Measurements from ENCODE around the gene HOXA10.

Gene HOXA10

DNA sequence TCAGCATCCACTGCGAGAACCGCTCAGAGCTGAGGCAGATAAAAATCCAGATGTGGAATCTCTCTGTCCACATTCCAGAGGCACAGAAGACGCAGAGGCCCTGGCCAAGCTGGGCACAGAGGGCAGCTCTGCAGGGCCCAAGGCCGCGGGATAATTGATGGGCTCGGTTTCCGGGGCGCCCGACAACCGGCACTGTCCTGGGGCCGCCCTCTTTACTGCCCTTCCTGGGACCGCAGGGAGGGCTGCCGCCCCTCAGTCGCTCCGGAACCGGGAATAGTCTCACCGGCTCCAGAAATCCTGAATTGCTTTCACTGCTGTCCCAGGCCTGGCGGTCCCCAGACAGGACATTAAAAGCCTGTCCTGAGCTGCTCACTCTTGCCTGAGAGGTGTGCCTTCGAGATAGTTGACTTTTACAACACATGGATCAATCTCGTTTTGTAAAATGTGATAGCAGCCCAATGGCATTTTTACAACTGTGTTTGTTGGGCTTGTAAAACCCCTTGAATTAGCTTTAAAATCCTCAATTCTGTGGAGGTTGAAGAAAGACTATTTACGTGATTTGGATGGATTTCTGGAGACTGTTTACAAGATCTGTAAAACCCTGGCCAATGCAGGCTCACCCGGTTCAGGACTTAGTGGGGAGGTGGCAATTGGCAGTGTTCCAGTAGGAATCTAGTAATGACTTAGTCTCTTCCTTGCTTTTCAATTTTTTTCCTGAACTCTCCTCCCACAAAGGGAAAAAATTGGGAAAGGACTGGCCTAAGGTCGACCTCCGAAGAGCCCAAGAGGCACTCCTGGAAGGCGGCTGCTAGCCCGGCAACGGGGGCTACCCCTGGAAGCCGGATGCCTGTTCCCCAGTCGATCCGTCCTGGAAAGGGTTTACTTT, 25.1 kb downstream of the HOXA10 start:
- TF ChIP-seq, protein P1, sequence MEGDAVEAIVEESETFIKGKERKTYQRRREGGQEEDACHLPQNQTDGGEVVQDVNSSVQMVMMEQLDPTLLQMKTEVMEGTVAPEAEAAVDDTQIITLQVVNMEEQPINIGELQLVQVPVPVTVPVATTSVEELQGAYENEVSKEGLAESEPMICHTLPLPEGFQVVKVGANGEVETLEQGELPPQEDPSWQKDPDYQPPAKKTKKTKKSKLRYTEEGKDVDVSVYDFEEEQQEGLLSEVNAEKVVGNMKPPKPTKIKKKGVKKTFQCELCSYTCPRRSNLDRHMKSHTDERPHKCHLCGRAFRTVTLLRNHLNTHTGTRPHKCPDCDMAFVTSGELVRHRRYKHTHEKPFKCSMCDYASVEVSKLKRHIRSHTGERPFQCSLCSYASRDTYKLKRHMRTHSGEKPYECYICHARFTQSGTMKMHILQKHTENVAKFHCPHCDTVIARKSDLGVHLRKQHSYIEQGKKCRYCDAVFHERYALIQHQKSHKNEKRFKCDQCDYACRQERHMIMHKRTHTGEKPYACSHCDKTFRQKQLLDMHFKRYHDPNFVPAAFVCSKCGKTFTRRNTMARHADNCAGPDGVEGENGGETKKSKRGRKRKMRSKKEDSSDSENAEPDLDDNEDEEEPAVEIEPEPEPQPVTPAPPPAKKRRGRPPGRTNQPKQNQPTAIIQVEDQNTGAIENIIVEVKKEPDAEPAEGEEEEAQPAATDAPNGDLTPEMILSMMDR (IDR thresholded peaks at IDR 0.05; ENCODE audit: control insufficient read depth, extremely low read depth, insufficient read depth), result no peak
- H3K4me3 ChIP-seq (ENCODE audit: low read depth, low read length), result no peak overlapping the region
- no peak for DNase-seq (ENCODE audit: low read depth)

DNA sequence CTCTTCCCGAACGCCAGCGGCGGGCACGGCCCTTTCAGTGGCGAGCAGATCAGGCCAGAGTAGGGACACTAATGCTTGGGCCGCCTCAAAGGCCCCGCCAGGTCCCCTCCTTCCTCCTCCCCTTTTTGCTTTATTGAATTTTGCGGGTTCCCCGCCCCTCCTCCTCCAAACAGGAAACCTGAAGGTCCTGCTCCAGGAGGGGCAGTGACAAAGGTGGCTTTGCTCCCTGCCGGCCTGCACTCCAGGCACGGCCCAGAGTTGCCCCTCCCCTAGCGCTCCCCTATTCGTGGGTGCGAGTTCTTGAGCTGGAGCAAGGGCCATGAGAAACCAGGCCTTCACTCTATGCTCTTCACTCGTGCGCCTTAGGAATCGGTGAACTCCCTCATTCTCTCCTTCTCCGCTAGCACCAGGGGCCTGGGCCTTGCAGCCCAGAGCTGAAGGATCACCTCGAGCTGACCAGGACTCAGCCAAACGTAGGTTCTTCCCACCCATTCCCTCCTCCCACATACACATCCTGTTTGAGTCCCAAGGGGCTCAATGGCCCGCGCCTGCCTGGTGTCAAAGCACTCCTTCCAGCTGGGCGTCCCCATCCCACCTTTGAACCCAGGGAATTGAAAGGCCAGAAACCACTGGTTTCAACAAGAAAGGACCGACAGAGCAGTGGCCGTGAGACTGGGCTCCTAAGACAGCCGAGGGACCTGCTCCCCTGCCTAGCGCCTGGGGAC, 25.9 kb downstream of the HOXA10 start:
- TF ChIP-seq, protein P1 (IDR thresholded peaks at IDR 0.05; ENCODE audit: control insufficient read depth, extremely low read depth, insufficient read depth), result no peak
- no peak overlapping the region for H3K4me3 ChIP-seq (ENCODE audit: low read depth, low read length)
- no peak for DNase-seq (ENCODE audit: low read depth)

DNA sequence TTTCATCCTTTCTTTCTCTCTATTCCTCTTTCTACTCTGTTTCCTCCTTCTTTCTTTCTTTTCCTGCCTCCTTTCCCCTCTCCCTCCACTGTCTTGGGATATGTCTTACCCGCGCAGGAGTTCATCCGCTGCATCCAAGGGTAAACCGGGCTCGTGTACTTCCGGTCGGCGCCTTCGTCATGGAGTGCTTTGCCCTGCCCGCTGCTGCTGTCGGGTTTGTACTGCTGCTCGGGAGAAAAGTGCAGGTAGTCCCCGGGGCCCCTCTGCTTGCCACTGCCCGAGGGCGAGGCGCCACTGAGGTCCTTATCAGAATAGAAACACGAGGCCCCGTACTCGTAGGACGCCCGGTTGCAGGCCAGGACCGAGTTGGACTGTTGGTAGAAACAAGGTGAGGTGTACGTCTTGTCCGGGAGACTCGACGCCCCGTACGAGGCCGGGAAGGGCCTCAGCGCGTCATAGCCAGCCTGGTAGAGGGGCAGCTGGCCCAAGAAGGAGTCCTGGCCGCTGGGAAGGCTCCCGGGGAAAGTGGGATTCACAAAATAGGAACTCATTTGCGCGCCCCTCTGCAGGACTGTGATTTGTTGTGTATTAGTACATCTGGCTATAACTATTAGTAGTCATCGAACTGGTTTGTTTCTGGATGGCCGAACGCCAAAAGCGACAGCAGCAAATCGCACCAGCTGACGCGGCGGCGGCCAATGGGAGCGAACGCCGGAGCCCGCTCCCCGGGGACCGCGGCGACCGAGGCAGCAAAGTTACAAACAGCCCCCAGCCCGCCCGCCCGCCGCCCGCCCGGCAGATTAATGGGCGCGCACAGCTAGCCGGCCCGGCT, 26.7 kb downstream of the HOXA10 start, which contains the start of gene HOXA6:
Gene HOXA6, minus strand, starts transcription at position 576 of the 832 bp plus-strand sequence. Its CDS starts 25 bp downstream, at position 551.
- no peak for DNase-seq (ENCODE audit: low read depth)
- no peak within 1 kb of the TSS for H3K4me3 ChIP-seq (ENCODE audit: low read depth, low read length)
- TF ChIP-seq, protein P1 (IDR thresholded peaks at IDR 0.05; ENCODE audit: control insufficient read depth, extremely low read depth, insufficient read depth), result no peak

DNA sequence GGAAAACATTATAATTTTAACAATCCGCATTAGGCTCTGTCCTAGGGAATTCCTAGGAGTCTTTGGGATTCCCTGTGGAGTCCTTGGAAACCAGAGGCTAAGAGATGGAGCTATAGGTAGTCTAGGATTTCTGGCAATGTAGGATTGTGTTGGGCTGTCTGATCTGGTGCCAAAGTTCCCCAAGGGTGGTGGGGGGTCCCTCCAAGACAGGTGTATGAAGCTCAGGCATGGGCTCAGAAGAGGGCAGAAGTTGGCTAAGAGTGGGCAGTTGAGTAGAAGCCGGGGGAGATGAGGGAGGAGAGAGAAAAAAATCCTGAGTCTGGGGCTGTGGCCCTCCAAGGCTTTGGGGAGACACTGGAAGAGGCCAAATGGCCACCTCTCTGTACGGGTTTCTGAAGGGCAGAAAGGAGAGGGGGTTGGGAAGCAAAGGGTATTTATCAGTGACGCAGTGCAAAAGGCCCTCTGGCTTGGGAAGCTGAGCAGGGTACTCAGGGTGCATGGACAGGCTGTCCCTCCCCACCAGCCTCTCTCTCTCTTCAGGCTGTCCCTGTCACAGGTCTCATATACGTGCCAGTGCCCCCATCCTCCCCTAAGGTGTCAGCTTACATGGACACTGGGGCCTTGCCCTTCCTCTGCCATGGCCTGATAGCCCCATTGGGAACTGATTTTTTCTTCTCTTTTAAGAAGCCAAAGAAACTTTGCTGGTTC, 27.5 kb downstream of the HOXA10 start:
- DNase-seq (ENCODE audit: low read depth), result no peak
- no peak overlapping the region for H3K4me3 ChIP-seq (ENCODE audit: low read depth, low read length)
- TF ChIP-seq, protein P1 (IDR thresholded peaks at IDR 0.05; ENCODE audit: control insufficient read depth, extremely low read depth, insufficient read depth), result no peak

DNA sequence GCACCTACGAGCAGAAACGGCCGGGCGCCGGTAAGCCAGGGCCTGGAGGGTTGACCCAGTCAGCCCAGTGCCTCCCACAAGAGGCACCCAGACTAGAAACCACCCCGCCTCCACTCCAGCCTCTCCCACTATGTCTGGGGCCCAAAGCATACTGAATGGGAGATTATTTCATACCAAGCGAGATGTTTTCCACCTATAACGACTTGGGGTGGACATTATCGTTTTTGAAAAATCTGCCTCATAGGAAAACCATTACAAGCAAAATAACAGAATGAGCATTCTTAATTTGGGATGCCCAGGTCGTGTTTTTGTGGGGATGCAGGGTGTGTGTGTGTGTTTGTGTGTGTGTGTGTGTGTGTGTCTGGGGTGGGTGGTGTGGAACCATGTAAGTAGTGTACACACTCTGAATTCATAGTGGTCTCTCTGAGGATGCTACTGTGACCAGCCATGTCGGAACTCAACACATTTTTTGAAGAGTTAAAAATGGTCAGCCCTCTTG, 28.2 kb downstream of the HOXA10 start:
- DNase-seq (ENCODE audit: low read depth), result no peak
- H3K4me3 ChIP-seq (ENCODE audit: low read depth, low read length), result no peak overlapping the region
- TF ChIP-seq, protein P1 (IDR thresholded peaks at IDR 0.05; ENCODE audit: control insufficient read depth, extremely low read depth, insufficient read depth), result no peak

All from LNCaP clone FGC (cell line).